ENCODE data around the gene TP73. TPM values are rescaled to one million over a fixed set of nuclear protein-coding genes. Genes with fewer than 3 reads are reported as not detected.

TP73 gene
- total RNA-seq, 3 donors from 2014 or later (not counting 1 experiment from before 2014, with no cell fraction given) = 0.28 to 0.50 (median 0.39) TPM

- Histone ChIP-seq H3K4me3 (ENCODE audit: low read length) (no peak overlapping the region), H3K4me1 (ENCODE audit: control insufficient read depth, insufficient read depth, low read length) (peaks cover 10% of the 10 kb centered on the region), H3K9me3 (ENCODE audit: control insufficient read depth, insufficient read depth, low read length) (no peaks in the 10 kb centered on the region), H3K27me3 (ENCODE audit: control insufficient read depth, insufficient read depth, low read length) (no peaks in the 10 kb centered on the region), H3K36me3 (ENCODE audit: control insufficient read depth, insufficient read depth, low read length) (no peaks in the 10 kb centered on the region), H3K27ac (ENCODE audit: low read length) (no peak overlapping the region)
- 100% methylated on average over 2 of the region's 4 CpGs for WGBS (ENCODE audit: insufficient coverage)
- ATAC-seq (no peak), DNase-seq (no peak)
- Mint-ChIP-seq H3K9me3 (no peaks in the 10 kb centered on the region), H3K4me1 (no peaks in the 10 kb centered on the region), H3K27me3 (ENCODE audit: low read depth in 2 of 2) (peaks cover 11 to 19% of the 10 kb centered on the region in 2 donors), H3K36me3 (no peaks in the 10 kb centered on the region), H3K4me3 (no peak overlapping the region), H3K27ac (no peak overlapping the region)
- TF ChIP-seq CTCF (IDR thresholded peaks at IDR 0.05) = no peak
- intact Hi-C loops (cut with micrococcal nuclease) = no loop called here
Measured at GRCh38 chr1:3661631-3662030, 9.3 kb downstream of the TP73 start.

GRCh38 chr1:3662080-3662671, 9.9 kb downstream of the TP73 start:
- Histone ChIP-seq H3K27me3 (ENCODE audit: control insufficient read depth, insufficient read depth, low read length) (no peaks in the 10 kb centered on the region), H3K36me3 (ENCODE audit: control insufficient read depth, insufficient read depth, low read length) (no peaks in the 10 kb centered on the region), H3K4me1 (ENCODE audit: control insufficient read depth, insufficient read depth, low read length) (peaks cover 15% of the 10 kb centered on the region), H3K4me3 (ENCODE audit: low read length) (no peak overlapping the region), H3K9me3 (ENCODE audit: control insufficient read depth, insufficient read depth, low read length) (no peaks in the 10 kb centered on the region), H3K27ac (ENCODE audit: low read length) (no peak overlapping the region)
- intact Hi-C loops (cut with micrococcal nuclease) = no loop called here
- Mint-ChIP-seq H3K4me3 (no peak overlapping the region), H3K36me3 (no peaks in the 10 kb centered on the region), H3K27me3 (ENCODE audit: low read depth in 2 of 2) (peaks cover 13 to 19% of the 10 kb centered on the region in 2 donors), H3K4me1 (no peaks in the 10 kb centered on the region), H3K27ac (no peak overlapping the region), H3K9me3 (no peaks in the 10 kb centered on the region)
- WGBS (ENCODE audit: insufficient coverage) = 92% methylated on average over 16 of the region's 16 CpGs
- ATAC-seq (no peak), DNase-seq (no peak)
- TF ChIP-seq CTCF (IDR thresholded peaks at IDR 0.05) = no peak

GRCh38 chr1:3663999-3664699, 11.8 kb downstream of the TP73 start:
- Mint-ChIP-seq H3K27ac (no peak overlapping the region), H3K4me1 (no peaks in the 10 kb centered on the region), H3K27me3 (ENCODE audit: low read depth in 2 of 2) (peaks cover 9 to 12% of the 10 kb centered on the region in 2 donors), H3K4me3 (no peak overlapping the region), H3K36me3 (no peaks in the 10 kb centered on the region), H3K9me3 (no peaks in the 10 kb centered on the region)
- intact Hi-C loops (cut with micrococcal nuclease) = no loop called here
- H3K4me1 ChIP-seq (ENCODE audit: control insufficient read depth, insufficient read depth, low read length) = peaks cover 23% of the 10 kb centered on the region
- no peak for ATAC-seq
- H3K4me3 ChIP-seq (ENCODE audit: low read length) = no peak overlapping the region
- no peak for DNase-seq
- no peaks in the 10 kb centered on the region for H3K27me3 ChIP-seq (ENCODE audit: control insufficient read depth, insufficient read depth, low read length)
- no peaks in the 10 kb centered on the region for H3K9me3 ChIP-seq (ENCODE audit: control insufficient read depth, insufficient read depth, low read length)
- 76% methylated on average over 14 of the region's 14 CpGs for WGBS (ENCODE audit: insufficient coverage)
- H3K36me3 ChIP-seq (ENCODE audit: control insufficient read depth, insufficient read depth, low read length) = no peaks in the 10 kb centered on the region
- H3K27ac ChIP-seq (ENCODE audit: low read length) = no peak overlapping the region
- TF ChIP-seq CTCF (IDR thresholded peaks at IDR 0.05) = no peak

Data from natural killer cell (primary cell).